Measurements from ENCODE around the gene CANX.

Gene CANX

DNA sequence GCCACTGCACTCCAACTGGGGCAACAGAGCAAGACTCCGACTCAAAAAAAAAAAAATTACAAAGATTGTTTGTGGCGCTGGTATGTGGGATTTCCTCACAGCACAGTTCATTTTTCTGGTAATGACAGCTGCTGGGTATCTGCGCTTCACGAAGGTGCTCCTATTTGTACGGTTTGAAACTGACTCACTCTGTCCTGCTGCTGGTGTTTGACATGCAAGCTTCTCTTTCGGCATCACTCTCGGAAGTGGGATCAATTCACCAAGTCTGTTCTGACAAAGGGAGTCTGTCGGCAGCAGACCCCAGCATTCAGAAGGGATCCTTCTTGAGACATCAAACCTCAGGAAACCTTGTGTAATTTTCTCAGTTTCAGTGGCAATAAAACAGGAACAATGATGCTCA is 60.2 kb downstream of the CANX start:
- no peak for DNase-seq (ENCODE audit: low spot score)

DNA sequence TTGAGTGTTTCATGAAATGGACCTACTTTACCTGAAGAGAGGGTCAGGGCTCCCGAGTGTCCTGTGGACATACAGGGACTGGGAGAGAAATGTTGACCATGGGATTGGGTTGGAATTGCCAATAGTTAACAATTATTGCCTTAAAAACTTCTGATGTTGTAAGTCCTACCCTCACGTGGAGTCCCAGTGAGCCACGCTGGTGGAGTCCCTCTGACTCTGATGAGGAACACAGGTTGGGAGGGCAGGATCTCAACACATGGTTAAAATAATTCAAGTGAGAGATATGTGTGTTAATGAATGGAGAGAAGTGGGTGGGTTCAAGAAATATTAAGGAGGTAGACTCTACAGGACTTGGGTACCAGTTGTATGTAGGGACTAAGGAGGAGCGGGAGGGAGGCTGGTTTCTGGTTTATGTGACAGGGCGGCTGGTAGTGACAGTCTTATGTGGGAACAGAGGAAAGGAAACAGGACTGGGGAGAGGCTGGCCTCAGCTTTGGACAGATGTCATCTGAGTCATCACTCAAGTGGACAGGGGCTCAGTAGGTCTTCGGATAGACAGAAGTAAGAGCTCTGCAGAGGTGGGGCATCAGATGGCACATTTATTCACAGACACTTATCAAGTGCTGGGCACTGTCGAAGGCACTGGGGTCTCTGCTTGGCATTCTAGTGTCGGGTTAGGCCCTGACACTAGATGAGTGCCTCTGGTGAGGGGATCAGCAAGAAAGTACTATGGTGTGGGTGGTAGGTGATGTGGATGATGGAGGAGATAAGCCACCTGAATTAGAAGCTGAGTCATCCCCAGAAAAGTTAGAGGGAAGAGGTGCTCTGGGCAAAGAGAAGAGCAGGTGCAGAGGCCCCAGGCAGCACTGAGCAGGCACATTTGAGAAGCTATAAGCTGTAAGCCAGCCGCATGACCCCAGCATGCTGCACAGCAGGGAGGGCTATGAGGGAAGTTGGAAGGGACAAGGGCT is 61.1 kb downstream of the CANX start:
- DNase-seq (ENCODE audit: low spot score), result no peak

- DNase-seq (ENCODE audit: low spot score), result no peak
Measured at GRCh38 chr5:179762079-179762780, 63.5 kb downstream of the CANX start.

DNA sequence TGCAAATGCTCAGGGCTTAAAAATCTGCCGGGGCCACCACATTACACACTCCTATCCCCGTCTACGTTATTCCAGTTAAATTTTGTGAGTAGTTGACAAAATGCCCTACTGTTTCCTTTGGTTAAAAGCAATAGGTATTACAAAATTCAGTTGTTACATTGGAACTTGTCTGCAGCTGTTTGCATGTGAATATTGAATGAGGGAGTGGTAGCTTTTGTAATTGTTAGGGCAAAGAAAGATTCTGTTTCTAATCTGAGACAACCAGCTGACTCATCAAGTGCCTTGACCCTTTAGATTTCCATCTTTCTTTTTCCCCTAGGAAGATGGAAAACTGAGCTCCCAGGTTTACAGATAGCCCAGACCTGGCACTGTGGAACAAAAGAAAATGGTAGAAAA is 64.0 kb downstream of the CANX start:
- DNase-seq (ENCODE audit: low spot score), result no peak

DNA sequence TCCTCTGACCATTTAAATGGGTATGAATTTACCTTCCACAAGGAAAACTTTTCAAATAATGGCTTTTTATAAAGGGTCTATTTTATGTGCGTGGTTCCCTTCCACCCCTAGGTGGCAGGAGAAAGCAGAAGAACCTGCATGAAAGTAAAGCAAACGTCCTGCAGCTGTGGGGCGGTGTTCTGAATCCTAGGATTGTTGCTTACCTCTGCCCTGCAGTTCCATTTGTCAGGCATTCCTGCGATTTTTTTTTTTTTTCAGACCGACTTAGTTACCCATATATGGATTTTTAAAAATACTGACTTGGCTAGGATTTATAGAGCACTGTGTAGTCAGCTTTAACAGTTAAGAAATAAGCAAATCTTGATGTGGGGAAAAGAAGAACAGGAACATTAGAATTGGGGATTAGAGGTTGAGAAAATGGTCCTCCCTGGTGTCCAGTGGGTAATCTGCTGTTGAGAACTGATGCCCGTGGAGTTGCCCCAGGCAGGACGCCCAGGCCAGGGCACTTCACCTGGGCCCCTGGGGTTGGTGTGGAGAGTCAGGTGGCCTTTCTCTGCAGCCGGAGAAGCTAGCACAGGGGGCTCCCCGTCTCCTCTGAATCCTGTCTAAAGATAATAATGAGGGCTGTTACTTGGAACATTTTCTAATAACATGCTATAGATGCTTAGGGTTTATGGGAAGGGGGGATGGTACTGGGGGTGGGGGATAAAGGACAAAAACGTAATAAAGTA is 64.6 kb downstream of the CANX start:
- peak; percentile 74 for DNase-seq (ENCODE audit: low spot score)

GRCh38 chr5:179764056-179764455 is 65.3 kb downstream of the CANX start:
- DNase-seq (ENCODE audit: low spot score), result no peak

DNA sequence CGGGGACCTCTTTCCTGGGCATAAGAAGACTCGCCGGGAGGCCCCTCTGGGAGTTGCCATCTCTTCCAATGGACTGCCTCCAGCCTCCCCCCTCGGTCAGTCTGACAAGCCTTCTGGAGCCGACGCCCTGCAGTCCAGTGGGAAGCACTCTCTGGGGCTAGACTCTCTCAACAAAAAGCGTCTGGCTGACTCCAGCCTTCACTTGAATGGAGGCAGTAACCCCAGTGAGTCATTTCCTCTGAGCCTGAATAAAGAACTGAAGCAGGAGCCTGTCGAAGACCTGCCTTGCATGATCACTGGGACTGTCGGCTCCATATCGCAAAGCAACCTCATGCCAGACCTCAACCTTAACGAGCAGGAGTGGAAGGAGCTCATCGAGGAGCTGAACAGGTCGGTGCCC is 66.6 kb downstream of the CANX start:
- no peak for DNase-seq (ENCODE audit: low spot score)

DNA sequence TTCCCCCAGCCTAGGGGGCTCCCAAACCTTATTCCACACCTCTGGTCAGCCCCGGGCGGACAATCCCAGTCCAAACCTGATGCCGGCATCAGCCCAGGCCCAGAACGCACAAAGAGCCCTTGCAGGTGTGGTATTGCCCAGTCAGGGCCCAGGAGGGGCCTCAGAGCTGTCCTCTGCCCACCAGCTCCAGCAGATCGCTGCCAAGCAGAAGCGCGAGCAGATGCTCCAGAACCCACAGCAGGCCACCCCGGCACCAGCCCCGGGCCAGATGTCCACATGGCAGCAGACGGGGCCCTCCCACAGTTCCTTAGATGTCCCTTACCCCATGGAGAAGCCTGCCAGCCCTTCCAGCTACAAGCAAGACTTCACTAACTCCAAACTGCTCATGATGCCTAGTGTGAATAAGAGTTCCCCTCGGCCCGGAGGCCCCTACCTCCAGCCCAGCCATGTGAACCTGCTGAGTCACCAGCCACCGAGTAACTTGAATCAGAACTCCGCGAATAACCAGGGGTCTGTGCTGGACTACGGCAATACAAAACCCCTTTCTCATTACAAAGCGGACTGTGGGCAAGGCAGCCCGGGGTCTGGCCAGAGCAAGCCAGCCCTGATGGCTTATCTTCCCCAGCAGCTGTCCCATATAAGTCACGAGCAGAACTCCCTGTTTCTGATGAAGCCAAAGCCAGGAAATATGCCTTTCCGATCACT is 67.4 kb downstream of the CANX start:
- no peak for DNase-seq (ENCODE audit: low spot score)

DNA sequence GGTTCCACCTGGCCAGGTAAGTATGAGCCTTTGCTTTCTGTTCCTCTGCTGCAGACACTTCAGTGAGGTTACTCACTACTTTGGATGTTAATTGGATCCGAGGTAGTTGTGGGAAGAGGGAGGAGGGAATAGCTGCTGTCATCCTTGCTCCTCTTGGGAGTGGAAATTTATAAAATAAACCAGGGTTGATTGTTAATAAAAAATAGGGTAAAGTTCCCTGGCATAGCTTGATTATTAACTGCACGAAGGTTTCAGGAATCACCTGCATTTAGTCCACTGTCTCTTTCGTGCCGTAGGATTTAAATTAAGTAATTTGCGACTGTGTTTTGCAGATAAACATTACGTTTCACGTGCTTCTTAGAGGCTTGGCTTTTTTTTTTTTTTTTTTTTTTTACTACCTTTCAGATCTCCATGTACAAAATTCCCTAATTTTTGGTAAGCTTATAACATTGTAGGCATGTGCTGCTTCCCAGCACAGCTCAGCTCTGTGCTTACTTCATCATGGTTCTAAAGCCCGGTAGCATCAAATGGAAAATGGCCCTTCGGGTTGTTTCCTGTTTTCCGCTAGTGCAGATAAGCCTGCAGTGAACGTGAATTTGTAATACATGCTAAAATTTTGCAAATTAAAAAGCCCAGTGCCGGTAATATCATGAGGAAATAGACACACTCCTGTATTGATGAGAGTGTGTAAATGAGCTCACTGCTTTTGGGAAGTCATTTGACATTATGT is 68.1 kb downstream of the CANX start:
- DNase-seq (ENCODE audit: low spot score), result no peak

DNA sequence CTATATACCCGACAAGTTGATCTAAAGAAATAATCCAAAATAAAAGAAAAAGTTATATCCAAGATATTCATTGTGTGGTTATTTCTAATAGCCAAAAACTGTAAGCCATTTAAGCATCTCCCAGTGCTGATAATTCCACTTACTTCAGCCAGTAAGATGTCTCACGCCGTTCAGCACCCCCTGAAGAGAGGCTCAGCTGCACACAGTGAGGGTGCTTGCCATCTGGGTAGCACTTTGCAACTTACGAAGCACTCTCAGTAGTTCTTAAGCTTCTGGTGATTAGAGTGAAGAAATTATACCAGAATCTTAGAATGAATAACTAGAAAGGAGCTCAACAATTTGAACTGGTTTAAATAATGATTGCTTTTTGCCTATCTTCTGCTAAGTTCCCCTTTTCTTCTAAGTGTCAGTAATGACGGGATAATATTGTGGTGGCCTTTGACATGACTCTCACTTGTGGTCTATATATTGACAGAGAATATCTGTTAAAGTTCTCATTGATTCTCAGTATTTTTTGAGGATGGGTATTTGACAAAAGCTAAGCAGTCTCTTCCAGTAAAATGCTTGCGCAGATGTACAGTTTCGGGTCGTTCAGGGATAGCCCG is 68.8 kb downstream of the CANX start:
- no peak for DNase-seq (ENCODE audit: low spot score)

DNA sequence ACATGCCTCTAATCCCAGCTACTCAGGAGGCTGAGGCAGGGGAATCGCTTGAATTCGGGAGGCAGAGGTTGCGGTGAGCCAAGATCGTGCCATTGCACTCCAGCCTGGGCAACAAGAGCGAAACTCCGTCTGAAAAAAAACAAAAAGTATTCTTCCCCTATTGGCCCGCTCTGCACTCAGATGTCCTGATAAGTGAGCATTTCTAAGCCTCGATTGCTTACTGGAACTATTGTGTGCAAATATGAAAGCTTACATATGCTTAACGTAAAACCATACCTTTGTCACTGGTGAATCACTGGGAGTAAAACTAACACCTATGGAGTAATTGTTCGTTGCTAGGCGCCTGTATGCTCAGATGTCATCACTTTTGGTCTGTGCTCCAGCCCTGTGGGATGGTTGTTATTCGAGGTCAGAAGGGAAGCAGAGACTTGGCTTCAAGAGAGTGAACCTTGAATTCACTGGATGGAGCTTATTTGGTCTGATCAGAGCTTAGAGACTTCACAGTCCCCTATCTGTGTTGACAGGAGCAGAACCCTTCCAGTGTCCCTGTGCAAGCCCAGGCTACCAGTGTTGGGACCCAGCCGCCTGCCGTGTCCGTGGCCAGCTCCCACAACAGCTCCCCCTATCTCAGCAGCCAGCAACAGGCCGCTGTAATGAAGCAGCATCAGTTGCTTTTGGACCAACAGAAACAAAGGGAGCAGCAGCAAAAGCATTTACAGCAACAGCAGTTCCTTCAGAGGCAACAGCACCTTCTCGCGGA is 69.7 kb downstream of the CANX start:
- no peak for DNase-seq (ENCODE audit: low spot score)

DNA sequence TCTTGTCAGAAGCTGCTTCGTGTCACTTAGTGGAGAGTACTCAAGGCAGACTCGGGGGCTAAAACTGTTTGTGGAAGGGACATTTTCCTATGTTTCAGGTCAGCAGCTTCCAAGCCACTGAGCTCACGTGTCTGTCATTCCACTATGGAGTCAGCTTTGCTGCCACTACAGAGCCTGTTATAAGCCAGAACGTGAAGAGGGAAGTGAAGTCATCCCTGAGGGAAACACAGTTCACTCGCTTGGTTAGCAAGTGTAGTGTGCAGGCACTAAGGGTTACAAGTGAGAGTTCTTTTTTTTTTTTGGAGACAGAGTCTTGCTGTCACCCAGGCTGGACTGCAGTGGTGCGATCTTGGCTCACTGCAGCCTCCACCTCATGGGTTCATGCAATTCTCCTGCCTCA is 70.5 kb downstream of the CANX start:
- DNase-seq (ENCODE audit: low spot score), result no peak

- DNase-seq (ENCODE audit: low spot score), result no peak
Measured at GRCh38 chr5:179769796-179770195, 71.0 kb downstream of the CANX start.

DNA sequence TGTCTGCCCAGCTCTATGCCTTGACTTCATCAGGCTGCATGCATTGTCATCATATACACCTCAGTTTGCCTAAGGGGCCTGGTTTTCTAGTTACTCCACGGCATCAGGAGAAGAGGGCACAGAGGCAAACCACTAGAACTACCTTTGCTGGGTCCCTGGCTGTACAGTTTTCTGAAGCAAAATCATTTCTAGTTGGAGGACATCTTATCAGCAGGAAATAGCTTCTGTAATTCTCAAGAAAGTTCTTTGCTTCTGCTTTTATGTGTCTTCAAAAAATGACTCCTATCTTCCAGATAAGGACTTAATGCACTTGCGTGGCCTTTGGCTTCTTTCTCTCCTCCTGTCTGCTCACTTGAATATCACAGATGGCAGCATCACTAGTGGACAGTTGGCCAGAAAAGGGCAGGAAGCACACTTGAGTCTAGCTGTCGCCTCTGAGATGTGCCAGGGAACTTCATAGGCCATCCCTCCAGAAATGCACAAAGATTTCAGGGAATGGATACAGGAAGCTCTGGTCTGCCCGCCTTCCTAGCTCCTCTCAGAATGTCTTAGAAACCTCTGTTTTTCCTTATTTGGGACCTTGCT is 72.6 kb downstream of the CANX start:
- DNase-seq (ENCODE audit: low spot score), result no peak

DNA sequence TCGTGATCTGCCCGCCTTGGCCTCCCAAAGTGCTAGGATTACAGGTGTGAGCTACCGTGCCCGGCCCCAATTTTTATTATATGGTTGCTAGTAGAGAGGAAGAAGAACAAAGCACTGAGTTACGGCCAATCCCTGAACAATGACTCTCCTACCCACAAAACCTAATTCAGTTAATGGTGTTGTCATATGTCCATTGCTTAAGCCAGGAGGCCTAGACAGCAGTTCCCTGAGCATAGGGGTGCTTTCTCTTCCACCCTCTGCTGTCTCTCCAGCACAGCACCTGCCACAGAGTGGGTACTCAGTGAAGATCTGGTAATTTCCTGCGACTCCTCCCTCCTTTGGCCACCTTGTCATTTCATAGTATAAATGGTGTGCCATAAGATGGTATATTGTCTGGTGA is 73.6 kb downstream of the CANX start:
- DNase-seq (ENCODE audit: low spot score), result no peak

GRCh38 chr5:179773686-179774040 is 74.9 kb downstream of the CANX start:
- no peak for DNase-seq (ENCODE audit: low spot score)

DNA sequence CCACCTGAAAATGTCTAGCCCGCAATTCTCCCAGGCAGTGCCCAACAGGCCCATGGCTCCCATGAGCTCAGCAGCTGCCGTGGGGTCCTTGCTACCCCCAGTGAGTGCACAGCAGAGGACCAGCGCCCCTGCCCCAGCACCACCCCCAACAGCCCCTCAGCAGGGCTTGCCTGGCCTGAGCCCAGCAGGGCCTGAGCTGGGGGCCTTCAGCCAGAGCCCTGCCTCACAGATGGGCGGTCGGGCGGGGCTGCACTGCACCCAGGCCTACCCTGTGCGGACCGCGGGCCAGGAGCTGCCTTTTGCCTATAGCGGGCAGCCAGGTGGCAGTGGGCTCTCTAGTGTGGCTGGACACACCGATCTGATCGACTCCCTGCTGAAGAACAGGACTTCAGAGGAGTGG is 75.7 kb downstream of the CANX start:
- no peak for DNase-seq (ENCODE audit: low spot score)

DNA sequence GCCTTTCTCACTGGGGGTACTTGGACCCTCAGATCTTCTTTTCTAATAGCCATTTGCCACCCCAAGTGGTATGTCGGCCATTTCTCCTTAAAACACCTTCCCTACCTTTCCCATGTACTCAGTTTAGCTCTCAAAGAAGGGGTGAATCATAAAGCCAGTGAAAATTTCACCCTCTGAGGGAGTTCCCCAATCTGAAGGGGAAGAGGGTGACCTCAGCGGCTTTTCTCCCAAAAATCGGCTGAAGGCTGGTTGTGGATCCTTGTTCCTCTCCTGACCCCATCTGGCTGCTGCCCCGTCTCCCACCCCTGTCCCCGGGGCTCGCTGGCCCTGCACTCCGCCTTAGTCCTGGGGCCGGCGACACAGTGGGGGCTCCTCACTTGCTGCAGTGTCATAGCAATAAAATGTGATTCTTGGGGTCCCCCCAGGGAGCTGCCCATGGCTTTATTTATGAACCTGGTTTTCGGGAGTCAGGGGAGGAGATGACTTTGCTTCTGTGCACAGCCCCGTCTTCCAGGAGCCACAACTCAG is 77.7 kb downstream of the CANX start:
- no peak for DNase-seq (ENCODE audit: low spot score)

- no peak for DNase-seq (ENCODE audit: low spot score)
Measured at GRCh38 chr5:179777456-179777855, 78.7 kb downstream of the CANX start.

GRCh38 chr5:179777909-179778308 is 79.1 kb downstream of the CANX start:
- DNase-seq (ENCODE audit: low spot score), result no peak

Measured in hematopoietic multipotent progenitor cell treated with erythropoietin and hydrocortisone succinate and interleukin-3 and kit ligand, for 17 days (in vitro differentiated cells).